B cell (primary cell): ENCODE measurements around the gene STUM.

Experiments used
- CTCF ChIP-seq: fragments of 200-600 bp; IDR thresholded peaks from one replicate; pipeline ENCODE4 v1.8.0; 2022; ENCODE audit warnings: antibody characterized with exemption, mild to moderate bottlenecking
- EZH2 ChIP-seq: IDR thresholded peaks from 2 replicates; pipeline ENCODE4 v1.6.1; 2012; ENCODE audit warnings: borderline replicate concordance, low read depth, mild to moderate bottlenecking, moderate library complexity, low read length; ENCODE audit not compliant: insufficient read depth, poor library complexity, severe bottlenecking

- TF ChIP-seq EZH2 (no peak), CTCF (no peak)
These were observed 78.6 kb downstream of the STUM start for GRCh38 chr1:226627050-226627755.
